Vagina (tissue), 2 donors: ENCODE results near the gene DYNLT1. TPM values are rescaled to one million over a fixed set of nuclear protein-coding genes. Genes with fewer than 3 reads are reported as not detected.
"Not testable (repeated sequence)": the region's sequence is repeated elsewhere in the genome, so short reads cannot be mapped to it uniquely, and the experiment has no call there.

ENCODE experiments used
- DNase-seq, 2 donors: peaks; one replicate each; pipeline ENCODE4 v3.0.0-alpha.2; 2017; ENCODE audit errors: extremely low spot score in 2 of 2
- H3K27ac ChIP-seq: fragments of 200-600 bp; sonication (generic); one replicate; pipeline ENCODE4 v1.5.1; 2019
- H3K27me3 ChIP-seq: fragments of 200-600 bp; sonication (generic); one replicate; pipeline ENCODE4 v1.5.1; 2019
- H3K36me3 ChIP-seq, 2 donors: fragments of 200-600 bp; sonication (generic); one replicate each; pipeline ENCODE4 v1.5.1; 2017 to 2019
- H3K4me1 ChIP-seq: fragments of 200-600 bp; sonication (generic); one replicate; pipeline ENCODE4 v1.5.1; 2019
- H3K4me3 ChIP-seq, 2 donors: fragments of 200-600 bp; sonication (generic); 1 replicate in 1 of 2; 2 replicates in 1 of 2; pipeline ENCODE4 v1.5.1; 2016 to 2019
- H3K9me3 ChIP-seq: fragments of 200-600 bp; sonication (generic); one replicate; pipeline ENCODE4 v1.5.1; 2019
- POLR2A ChIP-seq, 2 donors: fragments of 450-650 bp; IDR thresholded peaks; one replicate each; pipeline ENCODE4 v1.6.1; 2017; ENCODE audit warnings: antibody characterized with exemption in 2 of 2, mild to moderate bottlenecking in 2 of 2, moderate library complexity in 2 of 2
- POLR2AphosphoS5 ChIP-seq, 2 donors: sonication (generic); formaldehyde crosslinking; IDR thresholded peaks; one replicate each; pipeline ENCODE4 v1.9.0; 2017; ENCODE audit warnings: antibody characterized with exemption in 2 of 2, mild to moderate bottlenecking in 2 of 2, low read depth in 1 of 2; ENCODE audit not compliant: insufficient read depth in 1 of 2
- intact Hi-C: fragments of 100-400 bp; cut with DNase I; formaldehyde crosslinking; loops from one replicate; pipeline ENCODE4 v1.15.1; 2023
- total RNA-seq: library from RNA; depleted of rRNA; stranded (reverse); fragments of >200 nt; gene quantifications from one replicate; pipeline ENCODE4 v1.2.3, GENCODE V29; 2016
- TF ChIP-seq, protein P1 (sequence below), 3 experiments: fragments of 450-650 bp in 2 of 3; fragments of 200-600 bp in 1 of 3; sonication (generic) in 1 of 3; IDR thresholded peaks; one replicate each; pipeline ENCODE4 v1.5.1; 2017 to 2019; ENCODE audit warnings: antibody characterized with exemption in 3 of 3, mild to moderate bottlenecking in 2 of 3, moderate library complexity in 2 of 3

Gene DYNLT1
- total RNA-seq, 1 donor from 2014 or later, result 65.8 TPM

DNA sequence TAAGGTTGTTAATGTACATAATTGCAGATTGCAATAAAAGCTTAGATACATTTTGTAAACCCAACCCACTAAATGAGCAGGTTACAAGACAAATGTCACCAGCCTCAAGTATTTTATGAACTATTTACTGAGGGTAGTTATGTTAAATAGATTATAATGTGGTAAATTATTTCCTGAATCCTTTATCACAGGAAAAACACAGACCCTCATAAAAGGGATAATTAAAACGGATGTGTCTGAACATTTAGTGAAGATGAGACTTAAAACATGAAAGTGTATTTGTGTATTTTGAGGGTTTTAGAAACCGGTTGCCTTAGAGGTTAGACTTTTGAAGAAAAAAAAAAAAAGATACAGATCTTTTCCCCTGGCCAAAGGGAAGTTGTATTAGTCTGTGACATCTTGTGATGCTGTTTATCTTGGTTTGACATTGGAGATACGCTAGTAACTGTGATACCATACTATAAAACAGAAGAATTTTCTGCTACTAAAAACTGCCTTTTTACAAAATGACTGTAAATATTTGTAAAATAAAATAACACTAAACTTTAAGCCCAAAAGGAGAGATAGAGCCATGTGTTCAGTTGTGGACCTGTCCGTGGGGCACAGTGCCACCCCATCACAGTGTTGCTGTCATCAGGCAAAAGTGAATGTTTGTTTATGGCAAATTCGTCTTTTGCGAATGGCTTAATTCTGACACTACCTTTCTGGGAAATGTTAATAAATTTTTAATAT lies 9.7 kb downstream of the DYNLT1 start:
- Histone ChIP-seq H3K36me3 (peaks cover 0 to 21% of the 10 kb centered on the region in 2 donors), H3K4me1 (peaks cover 35% of the 10 kb centered on the region), H3K27ac (no peak overlapping the region), H3K27me3 (no peaks in the 10 kb centered on the region), H3K4me3 (no peak overlapping the region), H3K9me3 (no peaks in the 10 kb centered on the region)
- TF ChIP-seq, protein P1, sequence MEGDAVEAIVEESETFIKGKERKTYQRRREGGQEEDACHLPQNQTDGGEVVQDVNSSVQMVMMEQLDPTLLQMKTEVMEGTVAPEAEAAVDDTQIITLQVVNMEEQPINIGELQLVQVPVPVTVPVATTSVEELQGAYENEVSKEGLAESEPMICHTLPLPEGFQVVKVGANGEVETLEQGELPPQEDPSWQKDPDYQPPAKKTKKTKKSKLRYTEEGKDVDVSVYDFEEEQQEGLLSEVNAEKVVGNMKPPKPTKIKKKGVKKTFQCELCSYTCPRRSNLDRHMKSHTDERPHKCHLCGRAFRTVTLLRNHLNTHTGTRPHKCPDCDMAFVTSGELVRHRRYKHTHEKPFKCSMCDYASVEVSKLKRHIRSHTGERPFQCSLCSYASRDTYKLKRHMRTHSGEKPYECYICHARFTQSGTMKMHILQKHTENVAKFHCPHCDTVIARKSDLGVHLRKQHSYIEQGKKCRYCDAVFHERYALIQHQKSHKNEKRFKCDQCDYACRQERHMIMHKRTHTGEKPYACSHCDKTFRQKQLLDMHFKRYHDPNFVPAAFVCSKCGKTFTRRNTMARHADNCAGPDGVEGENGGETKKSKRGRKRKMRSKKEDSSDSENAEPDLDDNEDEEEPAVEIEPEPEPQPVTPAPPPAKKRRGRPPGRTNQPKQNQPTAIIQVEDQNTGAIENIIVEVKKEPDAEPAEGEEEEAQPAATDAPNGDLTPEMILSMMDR (IDR thresholded peaks at IDR 0.05), result no peak
- TF ChIP-seq POLR2A (IDR thresholded peaks at IDR 0.05) (no peak), POLR2AphosphoS5 (IDR thresholded peaks at IDR 0.05; ENCODE audit: insufficient read depth in 1 of 2, low read depth in 1 of 2) (no peak)
- intact Hi-C loops, result no loop called here
- DNase-seq, result peak in 1 of 2 donors; percentile 22

DNA sequence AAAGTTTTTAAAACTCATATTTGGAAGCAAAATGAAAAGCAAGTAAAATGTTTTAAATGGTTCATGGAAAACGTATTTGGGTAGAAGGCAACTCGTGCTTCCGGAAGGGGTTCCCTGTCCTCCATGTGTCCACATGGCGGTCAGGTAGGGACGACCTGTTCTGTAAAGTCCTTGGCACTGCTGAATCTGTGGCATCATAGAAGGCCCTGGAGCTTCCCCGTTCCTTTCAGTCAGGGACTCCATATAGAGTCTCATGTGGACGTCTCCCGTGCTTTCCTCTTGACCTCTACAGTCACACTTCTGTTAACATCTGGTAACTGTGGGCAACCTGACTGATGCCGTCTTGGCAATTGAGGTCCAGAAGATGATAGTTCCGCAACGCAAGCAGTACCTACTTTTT lies 11.4 kb downstream of the DYNLT1 start:
- Histone ChIP-seq H3K9me3 (no peaks in the 10 kb centered on the region), H3K36me3 (peaks cover 0 to 21% of the 10 kb centered on the region in 2 donors), H3K27ac (no peak overlapping the region), H3K4me1 (peaks cover 29% of the 10 kb centered on the region), H3K4me3 (no peak overlapping the region), H3K27me3 (no peaks in the 10 kb centered on the region)
- DNase-seq, result peak in 1 of 2 donors; percentile 85
- no peak for TF ChIP-seq POLR2A (IDR thresholded peaks at IDR 0.05)
- TF ChIP-seq POLR2AphosphoS5 (IDR thresholded peaks at IDR 0.05; ENCODE audit: insufficient read depth in 1 of 2, low read depth in 1 of 2), result no peak
- TF ChIP-seq, protein P1 (IDR thresholded peaks at IDR 0.05), result no peak
- intact Hi-C loops, result no loop called here

DNA sequence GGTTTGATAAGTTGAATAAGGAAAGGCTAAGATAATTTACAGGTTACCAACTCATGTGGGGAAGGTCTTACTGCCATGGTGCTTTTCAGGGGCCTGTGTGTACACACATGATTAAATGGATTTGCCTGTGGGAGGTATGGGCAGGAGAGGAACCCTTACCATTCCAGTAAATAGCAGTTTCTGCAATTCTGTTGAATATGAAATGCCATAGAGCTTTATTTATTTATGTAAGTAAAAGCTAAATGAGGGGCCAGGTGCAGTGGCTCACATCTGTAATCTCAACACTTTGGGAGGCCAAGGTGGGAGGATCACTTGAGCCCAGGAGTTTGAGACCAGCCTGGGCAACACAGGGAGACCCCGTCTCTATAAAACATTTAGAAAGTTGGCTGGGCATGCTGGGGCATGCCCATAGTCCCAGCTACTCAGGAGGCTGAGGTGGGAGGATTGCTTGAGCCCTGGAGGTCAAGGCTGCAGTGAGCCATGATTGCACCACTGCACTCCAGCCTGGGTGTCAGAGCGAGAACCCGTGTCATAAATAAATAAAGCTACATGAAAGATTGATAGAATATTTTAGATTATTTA lies 11.9 kb downstream of the DYNLT1 start:
- Histone ChIP-seq H3K27ac (peak overlapping the region; percentile 68), H3K4me1 (peaks cover 29% of the 10 kb centered on the region), H3K36me3 (peaks cover 0 to 21% of the 10 kb centered on the region in 2 donors)
- intact Hi-C loops, DNase-seq, H3K27me3 ChIP-seq, H3K4me3 ChIP-seq, H3K9me3 ChIP-seq: not testable (repeated sequence)

GRCh38 chr6:158631678-158632537 lies 12.6 kb downstream of the DYNLT1 start:
- peak overlapping the region; percentile 68 for H3K27ac ChIP-seq
- intact Hi-C loops, result no loop called here
- TF ChIP-seq, protein P1 (IDR thresholded peaks at IDR 0.05), result no peak
- peak; percentile 34 to 38 for TF ChIP-seq POLR2AphosphoS5 (IDR thresholded peaks at IDR 0.05; ENCODE audit: insufficient read depth in 1 of 2, low read depth in 1 of 2)
- no peaks in the 10 kb centered on the region for H3K27me3 ChIP-seq
- H3K4me3 ChIP-seq, result peak overlapping the region; percentile 0 to 13
- H3K9me3 ChIP-seq, result no peaks in the 10 kb centered on the region
- peaks cover 29% of the 10 kb centered on the region for H3K4me1 ChIP-seq
- DNase-seq, result peak; percentile 87 to 89
- peaks cover 0 to 23% of the 10 kb centered on the region in 2 donors for H3K36me3 ChIP-seq

DNA sequence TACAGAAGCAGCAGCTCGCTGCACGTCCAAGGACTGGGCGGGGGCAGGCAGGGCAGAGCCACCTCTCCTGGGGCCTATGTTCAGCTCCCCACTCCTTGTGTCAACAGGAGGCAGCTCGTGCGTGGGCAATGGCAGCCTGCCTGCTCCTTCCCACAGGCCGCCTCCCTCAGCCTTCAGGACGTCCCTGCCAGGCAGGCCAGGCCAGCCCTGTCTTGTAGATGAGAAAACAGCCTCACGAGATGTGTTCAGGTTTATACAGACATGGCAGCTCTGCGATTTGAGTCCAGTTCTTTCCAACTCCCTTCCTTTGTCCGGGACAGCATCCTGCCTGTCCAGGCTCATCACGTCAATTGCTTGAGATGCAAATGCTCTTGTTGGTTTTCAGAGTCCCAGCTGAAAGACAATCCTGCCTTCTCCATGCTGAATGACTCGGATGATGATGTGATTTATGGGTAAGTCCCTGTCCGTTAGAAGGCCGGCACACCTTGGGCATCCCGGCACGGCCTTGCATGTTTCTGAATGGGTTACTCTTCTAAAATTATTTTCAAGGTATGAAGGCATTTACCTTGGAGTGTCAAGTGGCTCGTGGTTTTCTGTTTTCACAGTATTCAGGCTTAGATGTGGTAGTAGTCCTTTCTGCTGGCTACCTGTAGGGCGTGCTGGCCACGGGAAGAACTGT lies 13.5 kb downstream of the DYNLT1 start:
- intact Hi-C loops, result no loop called here
- H3K4me1 ChIP-seq, result peaks cover 29% of the 10 kb centered on the region
- DNase-seq, result peak in 1 of 2 donors; percentile 95
- no peaks in the 10 kb centered on the region for H3K9me3 ChIP-seq
- H3K4me3 ChIP-seq, result peak overlapping the region; percentile 0 to 13
- H3K27ac ChIP-seq, result peak overlapping the region; percentile 68
- no peaks in the 10 kb centered on the region for H3K27me3 ChIP-seq
- TF ChIP-seq POLR2AphosphoS5 (IDR thresholded peaks at IDR 0.05; ENCODE audit: insufficient read depth in 1 of 2, low read depth in 1 of 2), result peak; percentile 49 to 56
- TF ChIP-seq, protein P1 (IDR thresholded peaks at IDR 0.05), result no peak
- peaks cover 0 to 22% of the 10 kb centered on the region in 2 donors for H3K36me3 ChIP-seq
